Activated CD8-positive, alpha-beta T cell treated with anti-CD3 and anti-CD28 coated beads, Interleukin-2, amount 10 ng/mL, durations not matched to agents 7 days and 5 days (primary cell): ENCODE measurements around the gene PRDX5. TPM values are rescaled to one million over a fixed set of nuclear protein-coding genes. Genes with fewer than 3 reads are reported as not detected.

Experiments
- ATAC-seq: fragments of 150-1000 bp; cut with Tn5 transposase; one replicate; pipeline ENCODE4 v1.10.0; 2021; ENCODE audit warnings: moderate library complexity
- CTCF ChIA-PET: fragments of 350-600 bp; sonication (Branson Sonifier 250); formaldehyde crosslinking; loops from one replicate; lab custom pipeline; 2021; ENCODE audit warnings: antibody characterized with exemption; lab: Charles Lee
- POLR2A ChIA-PET: fragments of 350-600 bp; sonication (Branson Sonifier 250); formaldehyde crosslinking; loops from one replicate; lab custom pipeline; 2021; ENCODE audit warnings: antibody characterized with exemption; lab: Charles Lee
- DNase-seq: peaks from one replicate; pipeline ENCODE4 v3.0.0-alpha.2; 2020
- H3K27ac Mint-ChIP-seq: one replicate; pipeline ENCODE4 v1.8.0; 2021; ENCODE audit warnings: mild to moderate bottlenecking, mixed read lengths
- H3K27me3 Mint-ChIP-seq: one replicate; pipeline ENCODE4 v1.8.0; 2021; ENCODE audit warnings: low read depth, mixed read lengths
- H3K36me3 Mint-ChIP-seq: one replicate; pipeline ENCODE4 v1.8.0; 2021; ENCODE audit warnings: low read depth, mixed read lengths
- H3K4me1 Mint-ChIP-seq: one replicate; pipeline ENCODE4 v1.8.0; 2021; ENCODE audit warnings: low read depth, mixed read lengths
- H3K4me3 Mint-ChIP-seq: one replicate; pipeline ENCODE4 v1.8.0; 2021; ENCODE audit warnings: mild to moderate bottlenecking, mixed read lengths
- H3K9me3 Mint-ChIP-seq: one replicate; pipeline ENCODE4 v1.8.0; 2022; ENCODE audit warnings: mixed read lengths; ENCODE audit not compliant: insufficient read depth
- total RNA-seq, 2 experiments: library from RNA; stranded (reverse); gene quantifications; one replicate each; pipeline ENCODE4 v1.2.3, GENCODE V29; 2021

The PRDX5 gene
- total RNA-seq, 2 experiments from 2014 or later: 102 to 106 TPM

DNA sequence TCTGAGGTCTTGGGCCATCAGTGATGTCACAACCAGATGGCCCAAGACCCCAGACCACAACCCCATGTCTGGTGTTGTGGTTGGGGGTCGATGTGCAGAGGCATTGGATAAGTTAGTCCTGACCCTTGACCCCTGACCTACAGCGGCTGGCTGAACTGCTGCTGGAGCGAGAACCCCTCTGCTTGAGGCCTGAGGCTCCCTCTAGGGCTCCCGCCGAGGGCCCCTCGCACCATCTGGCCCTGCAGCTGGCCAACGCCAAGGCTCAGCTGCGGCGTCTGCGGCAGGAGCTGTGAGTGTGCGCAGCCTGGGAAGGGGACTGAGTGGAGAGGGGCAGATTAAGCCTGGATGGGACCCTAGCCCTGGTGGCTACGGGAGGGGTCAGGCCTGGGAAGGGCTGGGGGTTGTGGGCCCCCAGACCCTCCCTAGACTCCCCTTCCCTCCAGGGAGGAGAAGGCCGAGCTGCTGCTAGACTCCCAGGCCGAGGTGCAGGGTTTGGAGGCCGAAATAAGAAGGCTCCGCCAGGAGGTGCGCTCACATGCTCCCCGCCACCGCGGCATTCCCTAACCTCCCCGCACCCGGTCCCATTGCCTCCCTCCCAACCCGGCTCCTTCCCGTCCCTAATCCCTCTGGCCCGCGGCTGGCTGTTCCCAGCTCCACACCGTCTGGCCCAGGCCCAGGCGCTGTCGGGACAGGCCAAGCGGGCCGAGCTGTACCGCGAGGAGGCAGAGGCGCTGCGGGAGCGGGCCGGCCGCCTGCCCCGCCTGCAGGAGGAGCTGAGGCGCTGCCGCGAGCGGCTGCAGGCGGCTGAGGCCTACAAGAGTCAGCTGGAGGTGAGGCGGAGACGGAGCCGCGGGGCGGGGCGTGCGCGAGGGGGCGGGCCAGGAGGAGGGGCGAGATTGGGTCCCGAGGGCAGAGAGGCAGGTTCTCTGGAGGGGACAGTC is 24.2 kb downstream of the PRDX5 start:
- Mint-ChIP-seq H3K27me3 (no peaks in the 10 kb centered on the region), H3K9me3 (no peaks in the 10 kb centered on the region), H3K27ac (no peak overlapping the region), H3K4me1 (peaks cover 55% of the 10 kb centered on the region), H3K4me3 (peak overlapping the region; percentile 80), H3K36me3 (peaks cover 46% of the 10 kb centered on the region)
- DNase-seq: peak; percentile 95
- ATAC-seq: peak; percentile 84
- CTCF ChIA-PET: interaction anchor here (0.6 to 5.3 kb wide), 14 partner anchors 10 to 138 kb away, joined by 3 to 47 read pairs (median 4); partner anchors contain the start of genes ESRRA, PRDX5 and TRMT112
- POLR2A ChIA-PET: interaction anchor here (0.7 to 4.3 kb wide), 3 partner anchors 11 to 38 kb away, joined by 3 to 37 read pairs (median 7); partner anchors contain the start of genes ESRRA, PRDX5 and TRMT112

DNA sequence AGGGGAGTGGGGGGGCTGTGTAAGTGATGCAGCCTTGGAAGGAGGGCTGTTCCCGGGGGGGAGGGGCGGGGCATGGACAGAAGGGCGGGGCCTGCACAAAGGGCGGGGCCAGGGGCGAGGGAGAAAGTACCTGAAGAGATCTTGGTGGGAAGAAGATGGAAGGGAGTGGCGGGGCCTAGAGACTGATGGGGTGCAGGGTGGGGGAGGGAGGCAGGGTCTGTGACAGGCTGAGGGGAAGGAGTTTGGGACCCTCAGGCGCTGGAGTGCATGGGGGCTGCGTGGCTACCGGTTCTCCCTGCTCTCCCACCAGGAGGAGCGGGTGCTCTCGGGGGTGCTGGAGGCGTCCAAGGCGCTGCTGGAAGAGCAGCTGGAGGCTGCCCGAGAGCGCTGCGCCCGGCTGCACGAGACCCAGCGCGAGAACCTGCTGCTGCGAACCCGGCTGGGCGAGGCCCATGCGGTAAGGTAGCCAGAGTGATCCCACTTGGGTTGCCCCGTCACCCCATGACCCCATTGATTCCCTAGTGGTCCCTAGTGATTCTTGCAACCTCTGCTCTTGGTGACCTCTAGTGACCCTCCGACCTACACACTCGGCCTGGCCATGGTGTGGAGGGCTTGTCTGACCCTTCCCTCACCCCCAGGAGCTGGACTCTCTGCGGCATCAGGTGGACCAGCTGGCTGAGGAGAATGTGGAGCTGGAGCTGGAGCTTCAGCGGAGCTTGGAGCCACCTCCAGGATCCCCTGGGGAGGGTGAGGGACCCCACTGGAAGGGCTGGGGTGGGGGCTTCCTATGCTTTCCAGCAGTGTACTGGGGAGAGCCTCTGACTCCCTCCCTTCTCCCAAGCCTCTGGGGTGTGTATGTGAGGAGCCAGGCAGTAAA is 25.2 kb downstream of the PRDX5 start:
- Mint-ChIP-seq H3K4me3 (no peak overlapping the region), H3K4me1 (peaks cover 47% of the 10 kb centered on the region), H3K36me3 (peaks cover 42% of the 10 kb centered on the region), H3K27me3 (no peaks in the 10 kb centered on the region), H3K9me3 (no peaks in the 10 kb centered on the region), H3K27ac (no peak overlapping the region)
- ChIA-PET CTCF (interaction anchor here (0.6 to 5.3 kb wide), 13 partner anchors 9 to 139 kb away, joined by 3 to 47 read pairs (median 4); partner anchors contain the start of genes ESRRA, PRDX5 and TRMT112), POLR2A (interaction anchor here (0.7 to 2.2 kb wide), 2 partner anchors 10 to 39 kb away, joined by 3 to 7 read pairs; partner anchors contain the start of gene ESRRA)
- ATAC-seq (no peak), DNase-seq (no peak)

DNA sequence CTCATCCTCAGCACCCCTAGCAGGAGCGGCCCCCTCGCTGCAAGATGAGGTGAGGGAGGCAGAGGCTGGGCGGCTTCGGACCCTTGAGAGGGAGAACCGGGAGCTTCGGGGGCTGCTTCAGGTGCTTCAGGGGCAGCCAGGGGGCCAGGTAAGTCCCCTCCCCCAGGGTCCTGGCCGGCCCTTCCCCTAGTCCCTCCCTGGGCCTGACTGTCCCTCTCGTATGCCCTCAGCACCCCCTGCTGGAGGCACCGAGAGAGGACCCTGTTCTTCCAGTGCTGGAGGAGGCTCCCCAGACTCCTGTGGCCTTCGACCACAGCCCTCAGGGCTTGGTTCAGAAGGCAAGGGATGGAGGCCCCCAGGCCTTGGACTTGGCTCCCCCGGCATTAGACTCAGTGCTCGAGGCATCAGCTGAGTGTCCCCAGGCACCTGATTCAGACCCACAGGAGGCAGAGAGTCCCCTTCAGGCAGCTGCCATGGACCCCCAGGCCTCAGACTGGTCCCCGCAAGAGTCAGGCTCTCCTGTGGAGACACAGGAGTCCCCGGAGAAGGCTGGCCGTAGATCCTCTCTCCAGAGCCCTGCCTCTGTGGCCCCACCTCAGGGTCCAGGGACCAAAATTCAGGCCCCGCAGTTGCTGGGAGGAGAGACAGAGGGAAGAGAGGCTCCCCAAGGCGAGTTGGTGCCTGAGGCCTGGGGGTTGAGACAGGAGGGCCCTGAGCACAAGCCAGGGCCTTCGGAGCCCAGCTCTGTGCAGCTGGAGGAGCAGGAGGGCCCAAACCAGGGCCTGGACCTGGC is 26.0 kb downstream of the PRDX5 start:
- peaks cover 40% of the 10 kb centered on the region for H3K36me3 Mint-ChIP-seq
- no peaks in the 10 kb centered on the region for H3K9me3 Mint-ChIP-seq
- H3K27ac Mint-ChIP-seq: no peak overlapping the region
- ATAC-seq: no peak
- no peak overlapping the region for H3K4me3 Mint-ChIP-seq
- CTCF ChIA-PET: interaction anchor here (0.6 to 5.3 kb wide), 5 partner anchors 11 to 136 kb away, joined by 3 to 47 read pairs (median 8); partner anchors contain the start of genes PRDX5 and TRMT112
- H3K4me1 Mint-ChIP-seq: peaks cover 41% of the 10 kb centered on the region
- H3K27me3 Mint-ChIP-seq: no peaks in the 10 kb centered on the region
- no peak for DNase-seq
- POLR2A ChIA-PET: no interaction called here

DNA sequence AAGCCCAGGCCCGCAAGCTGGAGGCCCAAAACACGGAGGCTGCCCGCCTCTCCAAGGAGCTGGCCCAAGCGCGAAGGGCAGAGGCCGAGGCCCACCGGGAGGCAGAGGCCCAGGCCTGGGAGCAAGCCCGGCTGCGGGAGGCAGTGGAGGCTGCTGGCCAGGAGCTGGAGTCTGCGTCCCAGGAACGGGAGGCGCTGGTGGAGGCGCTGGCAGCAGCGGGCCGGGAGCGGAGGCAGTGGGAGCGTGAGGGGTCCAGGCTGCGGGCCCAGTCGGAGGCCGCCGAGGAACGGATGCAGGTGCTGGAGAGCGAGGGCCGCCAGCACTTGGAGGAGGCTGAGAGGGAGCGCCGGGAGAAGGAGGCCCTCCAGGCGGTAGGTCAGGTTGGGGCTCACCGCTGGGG is 26.9 kb downstream of the PRDX5 start:
- CTCF ChIA-PET: interaction anchor here (1.3 to 3.1 kb wide), 3 partner anchors 10 to 13 kb away, joined by 3 to 9 read pairs (median 8); no protein-coding TSS in a partner anchor
- POLR2A ChIA-PET: no interaction called here

DNA sequence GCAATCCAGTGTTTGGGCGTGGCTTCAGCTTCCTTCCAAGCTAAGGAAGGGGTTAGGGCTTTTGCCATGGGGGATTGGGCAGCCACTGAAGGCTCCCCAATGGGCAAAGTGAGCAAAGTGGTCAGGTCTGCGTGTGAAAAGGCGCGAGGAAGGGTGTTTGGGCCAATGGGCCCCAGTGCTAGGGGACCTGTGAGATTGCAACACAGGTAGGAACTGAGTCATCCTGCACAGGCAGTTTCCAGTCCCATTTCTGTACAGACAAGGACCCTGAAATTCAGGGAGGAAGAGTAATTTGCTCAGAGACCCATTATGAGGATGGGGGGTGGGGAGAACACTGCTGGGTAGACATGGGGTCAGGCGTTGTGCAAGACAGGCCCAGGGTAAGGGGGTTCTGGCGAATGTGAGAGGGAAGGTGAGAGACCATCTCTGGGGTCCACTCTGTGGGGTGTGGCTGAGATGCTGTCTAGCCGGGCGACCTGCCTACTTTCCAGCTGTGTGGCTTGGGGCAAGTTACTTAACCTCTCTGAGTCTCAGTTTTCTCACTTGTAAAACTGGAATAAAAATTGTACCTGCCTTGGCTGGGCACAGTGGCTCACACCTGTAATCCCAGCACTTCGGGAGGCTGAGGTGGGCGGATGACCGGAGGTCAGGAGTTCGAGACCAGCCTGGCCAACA is 29.4 kb downstream of the PRDX5 start:
- DNase-seq (no peak), ATAC-seq (no peak)
- Mint-ChIP-seq H3K4me3 (no peak overlapping the region), H3K9me3 (no peaks in the 10 kb centered on the region), H3K27ac (no peak overlapping the region), H3K27me3 (no peaks in the 10 kb centered on the region), H3K36me3 (peaks cover 31% of the 10 kb centered on the region), H3K4me1 (peaks cover 14% of the 10 kb centered on the region)
- ChIA-PET POLR2A (interaction anchor here (0.7 kb wide), 1 partner anchor 359 kb away, joined by 3 read pairs; no protein-coding TSS in a partner anchor), CTCF (interaction anchor here (1.5 to 2.7 kb wide), 2 partner anchors 8 to 16 kb away, joined by 6 to 8 read pairs; no protein-coding TSS in a partner anchor)

More for the DNA sequence above, 26.9 kb downstream of the PRDX5 start:
- no peaks in the 10 kb centered on the region for H3K27me3 Mint-ChIP-seq
- no peak for DNase-seq
- H3K27ac Mint-ChIP-seq: no peak overlapping the region
- no peak for ATAC-seq
- H3K36me3 Mint-ChIP-seq: peaks cover 33% of the 10 kb centered on the region
- no peaks in the 10 kb centered on the region for H3K9me3 Mint-ChIP-seq
- H3K4me1 Mint-ChIP-seq: peaks cover 33% of the 10 kb centered on the region
- H3K4me3 Mint-ChIP-seq: no peak overlapping the region

DNA sequence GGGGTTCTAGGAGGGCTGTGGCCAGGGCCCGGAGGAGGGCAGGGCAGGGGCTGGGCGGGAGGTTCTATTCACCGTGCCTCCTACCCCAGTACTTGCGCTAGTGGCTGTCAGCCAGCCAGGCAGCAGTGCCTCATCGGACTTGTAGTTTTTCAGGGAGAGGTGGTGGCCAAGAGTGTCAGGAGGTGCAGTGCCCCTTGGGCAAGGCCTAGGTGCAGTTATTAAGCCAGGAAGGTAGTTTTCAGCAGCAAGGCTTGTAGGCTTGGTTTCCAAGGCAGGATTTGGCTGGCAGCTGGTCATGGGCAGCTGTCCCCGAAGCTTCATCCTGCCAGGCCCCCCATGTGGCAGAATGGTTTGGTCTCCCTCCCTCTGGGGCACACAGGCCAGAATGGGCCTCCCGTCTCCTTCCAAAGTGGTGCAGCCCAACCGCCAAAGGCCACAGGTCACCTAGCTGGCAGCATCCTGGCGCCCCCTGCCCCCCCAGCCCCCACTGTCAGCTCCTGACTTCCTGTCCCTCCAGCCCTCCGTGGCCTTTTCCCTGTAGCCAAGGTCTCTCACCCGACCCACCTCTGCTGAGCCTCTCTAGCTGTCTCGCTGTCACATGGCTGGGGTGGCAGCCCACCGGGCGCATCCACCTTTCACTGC is 30.6 kb downstream of the PRDX5 start:
- Mint-ChIP-seq H3K4me3 (no peak overlapping the region), H3K27me3 (no peaks in the 10 kb centered on the region), H3K36me3 (peaks cover 27% of the 10 kb centered on the region), H3K9me3 (no peaks in the 10 kb centered on the region), H3K4me1 (peaks cover 8% of the 10 kb centered on the region), H3K27ac (no peak overlapping the region)
- ATAC-seq (no peak), DNase-seq (no peak)
- ChIA-PET POLR2A (interaction anchor here (1.2 kb wide), 1 partner anchor 31 kb away, joined by 4 read pairs; the partner anchor contains the start of genes PRDX5 and TRMT112), CTCF (interaction anchor here (1.0 to 1.5 kb wide), 2 partner anchors 17 to 31 kb away, joined by 3 to 6 read pairs; partner anchors contain the start of genes PRDX5 and TRMT112)

DNA sequence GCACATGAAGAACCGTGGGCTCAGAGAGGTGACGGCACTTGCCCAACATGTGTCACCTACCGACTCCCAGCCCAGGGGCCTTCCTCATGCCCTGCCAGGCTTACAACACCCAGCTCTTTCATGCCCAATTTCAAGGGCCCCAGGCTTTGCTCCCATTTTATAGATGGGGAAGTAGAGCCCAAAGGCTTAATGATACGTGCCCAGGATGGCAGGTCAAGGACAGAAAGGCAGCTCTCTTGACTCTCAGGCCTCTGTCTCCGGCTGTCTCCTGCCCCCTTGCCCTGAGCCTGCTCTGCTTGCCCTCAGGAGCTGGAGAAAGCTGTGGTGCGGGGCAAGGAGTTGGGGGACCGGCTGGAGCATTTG is 31.1 kb downstream of the PRDX5 start:
- H3K27me3 Mint-ChIP-seq: no peaks in the 10 kb centered on the region
- no peaks in the 10 kb centered on the region for H3K9me3 Mint-ChIP-seq
- H3K4me1 Mint-ChIP-seq: peaks cover 8% of the 10 kb centered on the region
- CTCF ChIA-PET: interaction anchor here (1.0 to 1.5 kb wide), 2 partner anchors 17 to 31 kb away, joined by 3 to 6 read pairs; partner anchors contain the start of genes PRDX5 and TRMT112
- H3K4me3 Mint-ChIP-seq: no peak overlapping the region
- no peak overlapping the region for H3K27ac Mint-ChIP-seq
- no peak for ATAC-seq
- POLR2A ChIA-PET: interaction anchor here (0.7 to 1.2 kb wide), 2 partner anchors 9 to 31 kb away, joined by 4 to 5 read pairs; partner anchors contain the start of genes CCDC88B, PRDX5 and TRMT112
- peaks cover 26% of the 10 kb centered on the region for H3K36me3 Mint-ChIP-seq
- no peak for DNase-seq

DNA sequence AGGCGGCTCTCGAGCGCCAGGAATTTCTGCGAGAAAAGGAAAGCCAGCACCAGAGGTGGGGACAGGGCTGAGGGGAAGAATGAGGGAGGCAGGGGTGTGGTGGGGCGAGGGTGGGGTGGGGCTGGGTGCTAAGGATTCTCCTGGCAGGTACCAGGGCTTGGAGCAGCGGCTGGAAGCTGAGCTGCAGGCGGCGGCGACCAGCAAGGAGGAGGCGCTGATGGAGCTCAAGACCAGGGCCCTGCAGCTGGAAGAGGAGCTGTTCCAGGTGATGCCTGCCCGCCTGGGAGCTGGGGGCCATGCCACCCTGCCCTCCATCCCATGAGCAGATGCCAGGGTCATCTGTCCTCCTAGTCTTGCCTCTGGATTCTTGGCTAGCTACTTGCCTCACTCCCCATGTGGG is 31.5 kb downstream of the PRDX5 start:
- Mint-ChIP-seq H3K27me3 (no peaks in the 10 kb centered on the region), H3K9me3 (no peaks in the 10 kb centered on the region), H3K36me3 (peaks cover 24% of the 10 kb centered on the region), H3K4me3 (no peak overlapping the region), H3K4me1 (peaks cover 11% of the 10 kb centered on the region), H3K27ac (no peak overlapping the region)
- ATAC-seq (no peak), DNase-seq (no peak)
- POLR2A ChIA-PET: interaction anchor here (0.7 kb wide), 1 partner anchor 9 kb away, joined by 5 read pairs; the partner anchor contains the start of gene CCDC88B
- CTCF ChIA-PET: interaction anchor here (1.2 kb wide), 1 partner anchor 31 kb away, joined by 3 read pairs; the partner anchor contains the start of gene PRDX5

DNA sequence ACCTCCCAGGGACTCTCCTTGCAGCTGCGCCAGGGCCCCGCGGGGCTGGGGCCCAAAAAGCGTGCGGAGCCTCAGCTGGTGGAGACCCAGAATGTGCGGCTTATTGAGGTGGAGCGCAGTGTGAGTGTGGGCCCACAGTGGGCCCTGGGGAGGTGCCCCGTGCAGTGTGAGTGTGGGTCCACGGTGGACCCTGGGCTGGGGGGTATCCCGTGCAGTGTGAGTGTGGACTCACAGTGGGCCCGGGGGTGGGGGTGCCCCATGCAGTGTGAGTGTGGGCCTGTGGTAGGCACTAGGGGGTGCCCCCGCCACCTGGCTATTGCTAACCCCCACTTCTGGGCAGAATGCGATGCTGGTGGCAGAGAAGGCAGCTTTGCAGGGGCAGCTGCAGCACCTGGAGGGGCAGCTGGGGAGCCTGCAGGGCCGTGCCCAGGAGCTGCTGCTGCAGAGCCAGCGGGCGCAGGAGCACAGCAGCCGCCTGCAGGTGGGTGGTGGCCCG is 33.3 kb downstream of the PRDX5 start:
- POLR2A ChIA-PET: interaction anchor here (0.9 kb wide), 1 partner anchor 11 kb away, joined by 3 read pairs; the partner anchor contains the start of gene CCDC88B
- peaks cover 13% of the 10 kb centered on the region for H3K36me3 Mint-ChIP-seq
- ATAC-seq (no peak), DNase-seq (no peak)
- CTCF ChIA-PET: no interaction called here
- H3K27me3 Mint-ChIP-seq: no peaks in the 10 kb centered on the region
- H3K9me3 Mint-ChIP-seq: no peaks in the 10 kb centered on the region
- H3K27ac Mint-ChIP-seq: no peak overlapping the region
- H3K4me1 Mint-ChIP-seq: peaks cover 13% of the 10 kb centered on the region
- no peak overlapping the region for H3K4me3 Mint-ChIP-seq
